Left lung (tissue), 10 donors: Measurements from ENCODE around the gene PCMTD2. TPM values are rescaled to one million over a fixed set of nuclear protein-coding genes. Genes with fewer than 3 reads are reported as not detected.
A peak's percentile ranks its signal among the peaks of the same experiment; 100 is the strongest.

Experiments used
- ATAC-seq: fragments of 200-7000 bp; cut with Tn5 transposase; one replicate; pipeline ENCODE4 v1.9.1; 2020; ENCODE audit warnings: moderate library complexity
- DNase-seq, 4 donors: peaks; one replicate each; pipeline ENCODE4 v3.0.0-alpha.2; 2013 to 2020
- H3K27ac ChIP-seq, 2 donors: fragments of 200-600 bp; sonication (generic) in 1 of 2; one replicate each; pipeline versions ENCODE4 v1.5.0 to v1.8.0; 2020 to 2021
- H3K27me3 ChIP-seq, 2 donors: fragments of 200-600 bp; sonication (generic) in 1 of 2; one replicate each; pipeline versions ENCODE4 v1.5.0 to v1.8.0; 2020 to 2021
- H3K36me3 ChIP-seq, 2 donors: fragments of 200-600 bp; sonication (generic) in 1 of 2; one replicate each; pipeline versions ENCODE4 v1.5.0 to v1.8.0; 2020 to 2021
- H3K4me1 ChIP-seq, 2 donors: fragments of 200-600 bp; one replicate each; pipeline ENCODE4 v1.8.0; 2021
- H3K4me3 ChIP-seq, 2 donors: fragments of 200-600 bp; sonication (generic) in 1 of 2; one replicate each; pipeline versions ENCODE4 v1.5.0 to v1.8.0; 2020 to 2021; ENCODE audit warnings: mild to moderate bottlenecking in 1 of 2
- H3K9me3 ChIP-seq, 2 donors: fragments of 200-600 bp; sonication (generic) in 1 of 2; one replicate each; pipeline versions ENCODE4 v1.5.0 to v1.8.0; 2020 to 2021
- CTCF ChIP-seq, 2 donors: fragments of 200-600 bp; sonication (generic) in 1 of 2; IDR thresholded peaks; one replicate each; pipeline versions ENCODE4 v1.5.0 to v1.8.0; 2021; ENCODE audit warnings: antibody characterized with exemption in 2 of 2
- intact Hi-C, 2 donors: fragments of 100-400 bp; cut with DNase I; formaldehyde crosslinking; loops; one replicate each; pipeline versions ENCODE4 v1.11.2 to v1.14.2; 2022
- polyA plus RNA-seq, 6 donors: library from polyadenylated mRNA; unstranded; fragments of 120-200 nt; gene quantifications; one replicate each; pipeline ENCODE4 v1.2.1, GENCODE V29; 2013; ENCODE audit not compliant: insufficient read length in 6 of 6
- total RNA-seq, 2 donors: library from RNA; stranded (reverse); fragmentation: NEBNext Ultra II Directional; extraction: Animal tissue kit (Norgen Biotek cat#: 25700); gene quantifications; one replicate each; pipeline ENCODE4 v1.2.1, GENCODE V29; 2021
- donor health status: DM: no; HTN: yes; CAD: no.
- donor health status: DM: no; HTN: no; CAD: no.

The PCMTD2 gene
- total and polyA plus RNA-seq, 8 donors: 31.6 to 163 (median 124) TPM

DNA sequence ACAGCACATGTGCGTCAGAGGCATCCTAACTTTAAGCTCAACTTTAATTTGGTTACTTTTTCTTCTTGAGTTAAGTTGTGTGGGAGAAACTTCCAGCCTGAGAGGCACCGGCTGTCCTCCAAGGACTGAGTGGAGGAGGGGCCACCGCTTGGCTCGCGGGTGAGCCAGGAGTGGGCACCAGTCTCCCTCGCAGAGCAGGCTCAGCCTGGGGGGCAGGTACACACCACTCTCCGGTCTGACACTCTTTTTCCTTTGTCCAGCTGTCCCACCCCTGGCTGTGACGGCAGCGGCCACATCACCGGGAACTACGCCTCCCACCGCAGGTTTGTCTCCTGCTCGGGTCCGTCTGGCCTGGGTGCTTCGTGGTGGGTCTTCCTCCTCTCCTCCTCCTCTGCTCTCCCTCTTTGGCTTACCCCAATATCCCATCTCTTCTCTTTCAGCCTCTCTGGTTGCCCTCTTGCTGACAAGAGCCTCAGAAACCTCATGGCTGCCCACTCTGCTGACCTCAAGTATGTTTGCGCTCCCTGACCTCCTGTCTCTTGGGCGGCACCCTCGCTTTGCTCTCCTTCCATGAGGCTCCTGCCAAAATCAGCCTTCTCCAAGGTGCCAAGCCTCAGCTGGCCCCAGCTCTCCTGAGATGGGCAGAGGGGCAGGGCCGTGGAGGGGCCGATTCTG, 32.6 kb upstream of the PCMTD2 start:
- peak; percentile 71 for ATAC-seq
- Histone ChIP-seq H3K4me1 (peaks cover 0 to 17% of the 10 kb centered on the region in 2 donors), H3K9me3 (no peaks in the 10 kb centered on the region), H3K4me3 (no peak overlapping the region), H3K27me3 (peaks cover 0 to 9% of the 10 kb centered on the region in 2 donors), H3K36me3 (no peaks in the 10 kb centered on the region), H3K27ac (no peak overlapping the region)
- DNase-seq: peak in 3 of 4 donors; percentile 43 to 61 (median 49)
- no peak for TF ChIP-seq CTCF (IDR thresholded peaks at IDR 0.05)
- intact Hi-C loops: no loop called here

DNA sequence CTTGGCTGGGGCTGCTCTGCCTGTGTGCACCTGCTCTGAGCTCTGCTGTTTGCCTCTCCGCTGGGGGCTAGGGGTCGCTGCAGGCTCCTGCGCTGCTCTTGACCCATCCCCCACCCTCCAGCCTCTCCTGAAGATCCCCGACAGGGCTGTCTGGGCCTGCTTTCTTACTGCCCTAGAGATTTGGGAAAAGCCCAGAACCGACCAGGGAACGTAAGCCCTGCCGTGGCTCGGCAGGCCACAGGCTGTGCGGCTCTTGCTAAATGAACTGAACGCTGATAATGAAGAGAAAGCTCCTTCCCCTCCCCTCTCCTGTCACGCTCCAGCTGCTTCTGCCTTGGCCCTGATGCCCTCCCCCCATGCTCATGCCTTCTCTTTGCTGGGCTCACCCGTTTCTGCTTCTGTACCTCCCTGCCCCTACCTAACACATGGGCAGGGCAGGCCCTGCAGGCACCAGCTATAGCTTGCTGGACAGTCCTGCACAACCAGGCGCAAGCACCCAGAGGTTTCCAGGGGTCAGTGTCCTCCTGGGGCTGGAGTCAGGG, 32.0 kb upstream of the PCMTD2 start:
- no peaks in the 10 kb centered on the region for H3K9me3 ChIP-seq
- H3K36me3 ChIP-seq: no peaks in the 10 kb centered on the region
- no peak for TF ChIP-seq CTCF (IDR thresholded peaks at IDR 0.05)
- intact Hi-C loops: no loop called here
- peak; percentile 73 for ATAC-seq
- peaks cover 0 to 17% of the 10 kb centered on the region in 2 donors for H3K4me1 ChIP-seq
- peaks cover 0 to 9% of the 10 kb centered on the region in 2 donors for H3K27me3 ChIP-seq
- H3K27ac ChIP-seq: no peak overlapping the region
- DNase-seq: peak in 1 of 4 donors; percentile 53
- H3K4me3 ChIP-seq: no peak overlapping the region

GRCh38 chr20:64224351-64225170, 31.0 kb upstream of the PCMTD2 start:
- Histone ChIP-seq H3K4me3 (no peak overlapping the region), H3K36me3 (no peaks in the 10 kb centered on the region), H3K4me1 (peaks cover 0 to 17% of the 10 kb centered on the region in 2 donors), H3K27ac (no peak overlapping the region), H3K9me3 (no peaks in the 10 kb centered on the region), H3K27me3 (peaks cover 0 to 9% of the 10 kb centered on the region in 2 donors)
- TF ChIP-seq CTCF (IDR thresholded peaks at IDR 0.05): no peak
- ATAC-seq (peak; percentile 47), DNase-seq (peak in 2 of 4 donors; percentile 23 to 43)
- intact Hi-C loops: no loop called here

GRCh38 chr20:64225171-64225595, 30.4 kb upstream of the PCMTD2 start:
- no peak for TF ChIP-seq CTCF (IDR thresholded peaks at IDR 0.05)
- intact Hi-C loops: no loop called here
- Histone ChIP-seq H3K4me3 (no peak overlapping the region), H3K9me3 (no peaks in the 10 kb centered on the region), H3K4me1 (peaks cover 0 to 17% of the 10 kb centered on the region in 2 donors), H3K27ac (no peak overlapping the region), H3K27me3 (peaks cover 0 to 3% of the 10 kb centered on the region in 2 donors), H3K36me3 (no peaks in the 10 kb centered on the region)
- DNase-seq (peak in 1 of 4 donors; percentile 55), ATAC-seq (no peak)
